Measurements from ENCODE around the gene AVPR2. TPM values are rescaled to one million over a fixed set of nuclear protein-coding genes. Genes with fewer than 3 reads are reported as not detected.

AVPR2 gene
- polyA plus RNA-seq (2011; rRNA removed), result not detected in 2 replicates
- 0.03 and 0.05 TPM in 2 replicates for polyA plus RNA-seq (2012; cell fraction: cytosol; rRNA removed)
- polyA plus RNA-seq (2012; cell fraction: nucleus; rRNA removed), result 0.04 TPM in 1 of 2 replicates, not detected in the other
- 0.05 TPM in 1 of 3 replicates, not detected in the others for polyA plus RNA-seq (2017; fragmentation: RNase III; extraction: RNeasy Plus Mini Kit Qiagen cat#74134 plus additional on column Dnase treatment)
- not detected in 2 replicates for polyA minus RNA-seq (2011; rRNA and poly(A)+ RNA removed)

GRCh38 chrX:153903991-153904957 lies at the start of gene AVPR2:
AVPR2 (plus strand) TSS chrX:153904673; CDS start chrX:153905146, 473 bp downstream.
- DNase-seq (ENCODE audit: low read depth in 1 of 2, low spot score in 1 of 2), result no peak
- H3K27ac ChIP-seq, result no peak within 1 kb of the TSS
- no peak within 1 kb of the TSS for H3K4me2 ChIP-seq
- H3K4me3 ChIP-seq, result no peak within 1 kb of the TSS
- peaks cover 26% of the 10 kb centered on the region for H3K4me1 ChIP-seq
- POLR2A ChIA-PET, result no interaction called here
- no peak for ATAC-seq
- FAIRE-seq, result no peak
- no peaks in the 10 kb centered on the region for H3K9me3 ChIP-seq
- no peak for TF ChIP-seq SMC3 (IDR thresholded peaks at IDR 0.05)
- TF ChIP-seq CBX2 (IDR thresholded peaks at IDR 0.05; ENCODE audit: borderline replicate concordance, low read depth), result no peak
- no peak for TF ChIP-seq RFX5 (IDR thresholded peaks at IDR 0.05)
- TF ChIP-seq CHD2 (IDR thresholded peaks at IDR 0.05; ENCODE audit: low read length, partially characterized antibody), result no peak
- TF ChIP-seq, protein P1, sequence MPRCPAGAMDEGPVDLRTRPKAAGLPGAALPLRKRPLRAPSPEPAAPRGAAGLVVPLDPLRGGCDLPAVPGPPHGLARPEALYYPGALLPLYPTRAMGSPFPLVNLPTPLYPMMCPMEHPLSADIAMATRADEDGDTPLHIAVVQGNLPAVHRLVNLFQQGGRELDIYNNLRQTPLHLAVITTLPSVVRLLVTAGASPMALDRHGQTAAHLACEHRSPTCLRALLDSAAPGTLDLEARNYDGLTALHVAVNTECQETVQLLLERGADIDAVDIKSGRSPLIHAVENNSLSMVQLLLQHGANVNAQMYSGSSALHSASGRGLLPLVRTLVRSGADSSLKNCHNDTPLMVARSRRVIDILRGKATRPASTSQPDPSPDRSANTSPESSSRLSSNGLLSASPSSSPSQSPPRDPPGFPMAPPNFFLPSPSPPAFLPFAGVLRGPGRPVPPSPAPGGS (IDR thresholded peaks at IDR 0.05), result no peak
- CTCF ChIA-PET, result no interaction called here
- WGBS (ENCODE audit: missing lambda C conversion rate), result 71% methylated on average over 18 of the region's 26 CpGs

DNA sequence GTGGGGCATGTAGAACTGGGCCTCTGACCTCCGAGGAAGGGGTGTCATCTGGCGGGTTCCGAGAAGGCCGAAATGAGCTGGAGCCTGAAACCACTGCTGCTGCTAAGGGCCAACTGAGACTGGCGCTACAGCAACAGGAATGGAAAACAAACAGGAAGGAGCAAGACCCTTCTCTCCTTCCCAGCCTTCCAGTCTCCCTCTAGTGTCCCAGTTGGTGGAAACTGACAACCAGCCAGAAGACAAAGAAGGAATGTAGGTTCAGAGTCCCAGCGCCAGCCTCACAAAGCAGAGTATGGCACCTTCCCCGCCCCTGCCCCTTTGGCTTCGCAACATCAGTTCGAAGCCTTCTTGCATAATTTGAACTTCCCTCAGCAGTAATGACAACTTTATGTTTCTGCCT lies 49.8 kb upstream of the AVPR2 start:
- ATAC-seq (no peak), DNase-seq (ENCODE audit: low read depth in 1 of 2, low spot score in 1 of 2) (no peak), FAIRE-seq (no peak)
- no peak for TF ChIP-seq CHD2 (IDR thresholded peaks at IDR 0.05; ENCODE audit: low read length, partially characterized antibody)
- WGBS (ENCODE audit: missing lambda C conversion rate), result 36% methylated on average over 9 of the region's 9 CpGs
- CTCF ChIA-PET, result no interaction called here
- Histone ChIP-seq H3K4me3 (no peak overlapping the region), H3K27ac (no peak overlapping the region), H3K4me2 (no peak overlapping the region), H3K4me1 (no peaks in the 10 kb centered on the region), H3K9me3 (no peaks in the 10 kb centered on the region)
- POLR2A ChIA-PET, result no interaction called here

- ATAC-seq (no peak), FAIRE-seq (no peak), DNase-seq (ENCODE audit: low read depth in 1 of 2, low spot score in 1 of 2) (no peak)
- ChIA-PET POLR2A (no interaction called here), CTCF (no interaction called here)
- TF ChIP-seq ELK1 (IDR thresholded peaks at IDR 0.05; ENCODE audit: low read depth, low read length), result no peak
- no peak for TF ChIP-seq EHF (CRISPR knock-in tag; IDR thresholded peaks at IDR 0.05)
- no peak for TF ChIP-seq FOSB (CRISPR knock-in tag; IDR thresholded peaks at IDR 0.05)
- no peak for TF ChIP-seq USF2 (IDR thresholded peaks at IDR 0.05)
- no peak for TF ChIP-seq SREBF2 (IDR thresholded peaks at IDR 0.05)
- TF ChIP-seq CBX2 (IDR thresholded peaks at IDR 0.05; ENCODE audit: borderline replicate concordance, low read depth), result no peak
- no peak for TF ChIP-seq HOXB13 (CRISPR knock-in tag; IDR thresholded peaks at IDR 0.05; ENCODE audit: low read depth)
- TF ChIP-seq PHF8 (IDR thresholded peaks at IDR 0.05; ENCODE audit: borderline replicate concordance, low read depth), result no peak
- no peak for TF ChIP-seq ESRRA (IDR thresholded peaks at IDR 0.05; ENCODE audit: borderline replicate concordance, low read length)
- TF ChIP-seq E2F6 (IDR thresholded peaks at IDR 0.05; ENCODE audit: borderline replicate concordance, low read depth), result no peak
- TF ChIP-seq PBX3 (IDR thresholded peaks at IDR 0.05), result no peak
- TF ChIP-seq REST (IDR thresholded peaks at IDR 0.05), result no peak
- no peak for TF ChIP-seq NPAS2 (CRISPR knock-in tag; IDR thresholded peaks at IDR 0.05; ENCODE audit: borderline replicate concordance)
- TF ChIP-seq HEYL (CRISPR knock-in tag; IDR thresholded peaks at IDR 0.05), result no peak
- no peak for TF ChIP-seq RARB (CRISPR knock-in tag; IDR thresholded peaks at IDR 0.05)
- no peak for TF ChIP-seq EP300 (IDR thresholded peaks at IDR 0.05)
- no peak for TF ChIP-seq CHD2 (IDR thresholded peaks at IDR 0.05; ENCODE audit: low read length, partially characterized antibody)
- TF ChIP-seq SMC3 (IDR thresholded peaks at IDR 0.05), result no peak
- no peak for TF ChIP-seq CEBPB (IDR thresholded peaks at IDR 0.05)
- 6% methylated on average over 2 of the region's 2 CpGs for WGBS (ENCODE audit: missing lambda C conversion rate)
- H3K9me3 ChIP-seq, result no peaks in the 10 kb centered on the region
- H3K27ac ChIP-seq, result no peak overlapping the region
- H3K4me3 ChIP-seq, result no peak overlapping the region
- no peak overlapping the region for H3K4me2 ChIP-seq
- H3K4me1 ChIP-seq, result no peaks in the 10 kb centered on the region
Observed at GRCh38 chrX:153857348-153857903, 47.0 kb upstream of the AVPR2 start.
